SU-DHL-6 (cell line): ENCODE measurements around the gene ZNF775.

Experiments
- H2AFZ ChIP-seq: fragments of 200-600 bp; sonication (generic); 2 replicates; pipeline ENCODE4 v1.6.1; 2014; ENCODE audit warnings: low read depth, mild to moderate bottlenecking, moderate library complexity, mixed read lengths, antibody characterized with exemption, low read length; ENCODE audit not compliant: severe bottlenecking
- H3F3A ChIP-seq: fragments of 200-600 bp; shearing (Covaris generic); 2 replicates; pipeline ENCODE4 v1.6.0; 2016; ENCODE audit warnings: antibody characterized with exemption, mild to moderate bottlenecking; ENCODE audit not compliant: insufficient read depth
- H3K27ac ChIP-seq: fragments of 200-600 bp; sonication (generic); 2 replicates; pipeline ENCODE4 v1.5.1; 2016; ENCODE audit warnings: low read depth, mild to moderate bottlenecking, low read length, moderate library complexity, mixed read lengths
- H3K27me3 ChIP-seq: fragments of 200-600 bp; sonication (generic), shearing (Covaris generic); 2 replicates; pipeline ENCODE4 v1.6.0; 2014; ENCODE audit warnings: mild to moderate bottlenecking, low read length
- H3K36me3 ChIP-seq: fragments of 200-600 bp; sonication (generic); 2 replicates; pipeline ENCODE4 v1.6.1; 2014; ENCODE audit warnings: mild to moderate bottlenecking, low read length, mixed read lengths
- H3K4me2 ChIP-seq: fragments of 300-600, 200-600 bp; shearing (Covaris generic), sonication (generic); 2 replicates; pipeline ENCODE4 v1.6.0; 2014; ENCODE audit warnings: low read length, low read depth, mild to moderate bottlenecking; ENCODE audit not compliant: poor library complexity, severe bottlenecking
- H3K4me3 ChIP-seq: fragments of 200-600 bp; sonication (generic); 2 replicates; pipeline ENCODE4 v1.5.1; 2014; ENCODE audit warnings: antibody characterized with exemption, low read length, mild to moderate bottlenecking, mixed read lengths; ENCODE audit not compliant: insufficient read depth, poor library complexity, severe bottlenecking
- H3K79me2 ChIP-seq: fragments of 200-600 bp; sonication (generic); 2 replicates; pipeline ENCODE4 v1.6.1; 2014; ENCODE audit warnings: mild to moderate bottlenecking, low read length, moderate library complexity; ENCODE audit not compliant: insufficient read depth
- H3K9ac ChIP-seq: fragments of 200-600 bp; sonication (generic); 2 replicates; pipeline ENCODE4 v1.7.0; 2014; ENCODE audit warnings: mild to moderate bottlenecking, low read length
- H3K9me2 ChIP-seq: fragments of 200-600 bp; sonication (generic); replicated peaks from 2 replicates; pipeline ENCODE4 v1.6.1; 2014; ENCODE audit warnings: low read length; ENCODE audit not compliant: insufficient read depth
- H3K9me3 ChIP-seq: fragments of 200-600 bp; sonication (generic); 2 replicates; pipeline ENCODE4 v1.6.1; 2014; ENCODE audit warnings: low read length, mixed read lengths; ENCODE audit not compliant: insufficient read depth
- H4K20me1 ChIP-seq: fragments of 200-600 bp; sonication (generic); 2 replicates; pipeline ENCODE4 v1.6.1; 2014; ENCODE audit warnings: low read depth, mild to moderate bottlenecking, antibody characterized with exemption, low read length, moderate library complexity, mixed read lengths
- CTCF ChIP-seq: fragments of 200-600 bp; sonication (generic); IDR thresholded peaks from one replicate; pipeline ENCODE4 v1.5.1; 2017; ENCODE audit warnings: antibody characterized with exemption, mild to moderate bottlenecking, low read length, moderate library complexity; ENCODE audit not compliant: insufficient read depth, poor library complexity, severe bottlenecking
- EZH2phosphoT487 ChIP-seq: fragments of 200-600 bp; sonication (generic), shearing (Covaris generic); conservative IDR thresholded peaks from 2 replicates; pipeline ENCODE4 v1.6.1; 2018; ENCODE audit warnings: mild to moderate bottlenecking, antibody characterized with exemption, low read length, moderate library complexity, mixed read lengths

Gene ZNF775

DNA sequence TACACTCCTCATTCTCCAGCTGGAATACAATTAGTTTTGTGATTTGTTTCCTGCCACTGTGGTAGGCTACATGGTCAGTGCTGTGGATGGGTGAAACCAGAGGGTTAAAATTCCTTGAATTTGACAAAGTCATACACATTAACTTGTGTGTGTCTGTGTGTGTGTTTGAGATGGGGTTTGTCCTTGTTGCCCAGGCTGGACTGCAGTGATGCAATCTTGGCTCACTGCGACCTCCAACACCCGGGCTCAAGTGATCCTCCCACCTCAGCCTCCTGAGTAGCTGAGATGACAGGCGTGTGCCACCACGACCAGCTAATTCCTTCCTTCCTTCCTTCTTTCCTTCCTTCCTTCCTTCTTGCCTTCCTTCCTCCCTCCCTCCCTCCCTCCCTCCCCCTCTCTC, 46.5 kb downstream of the ZNF775 start:
- TF ChIP-seq EZH2phosphoT487 (no peak), CTCF (no peak)
- Histone ChIP-seq H3K9me2 (no peaks in the 10 kb centered on the region), H3K36me3 (no peaks in the 10 kb centered on the region), H3K4me2 (no peak overlapping the region), H3K4me3 (no peak overlapping the region), H2AFZ (no peak overlapping the region), H3F3A (no peaks in the 10 kb centered on the region), H3K27me3 (no peaks in the 10 kb centered on the region), H3K9me3 (no peaks in the 10 kb centered on the region), H3K9ac (no peak overlapping the region), H3K79me2 (no peaks in the 10 kb centered on the region), H3K27ac (no peak overlapping the region), H4K20me1 (no peaks in the 10 kb centered on the region)

GRCh38 chr7:150428671-150429451, 49.7 kb downstream of the ZNF775 start:
- Histone ChIP-seq H3K9ac (no peak overlapping the region), H3K79me2 (no peaks in the 10 kb centered on the region), H3K9me2 (no peaks in the 10 kb centered on the region), H3K9me3 (no peaks in the 10 kb centered on the region), H3K36me3 (no peaks in the 10 kb centered on the region), H3K4me3 (no peak overlapping the region), H3K27ac (no peak overlapping the region), H4K20me1 (no peaks in the 10 kb centered on the region), H3F3A (no peaks in the 10 kb centered on the region), H3K27me3 (no peaks in the 10 kb centered on the region), H2AFZ (no peak overlapping the region), H3K4me2 (no peak overlapping the region)
- TF ChIP-seq EZH2phosphoT487, result no peak
- TF ChIP-seq CTCF, result no peak

DNA sequence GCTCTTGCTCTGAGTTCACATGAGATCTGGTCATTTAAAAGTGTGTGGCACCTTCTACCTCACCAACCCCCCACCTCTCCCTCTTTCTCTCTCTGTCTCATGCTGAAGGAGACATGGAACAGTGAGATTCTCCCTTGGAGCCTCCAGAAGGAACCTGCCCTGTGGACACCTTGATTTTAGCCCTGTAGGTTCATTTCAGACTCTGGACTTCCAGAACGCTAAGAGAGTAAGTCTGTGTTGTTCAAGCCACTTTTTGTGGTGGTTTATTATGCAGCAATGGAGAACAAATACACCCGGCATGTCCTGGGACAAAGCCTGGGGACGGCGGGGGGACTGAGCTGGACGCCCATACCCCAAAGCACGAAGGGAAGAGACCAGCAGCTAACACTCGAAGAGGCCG, 50.6 kb downstream of the ZNF775 start:
- Histone ChIP-seq H3K4me2 (no peak overlapping the region), H3K79me2 (no peaks in the 10 kb centered on the region), H2AFZ (no peak overlapping the region), H4K20me1 (no peaks in the 10 kb centered on the region), H3K36me3 (no peaks in the 10 kb centered on the region), H3K27me3 (no peaks in the 10 kb centered on the region), H3F3A (no peaks in the 10 kb centered on the region), H3K9me2 (no peaks in the 10 kb centered on the region), H3K4me3 (no peak overlapping the region), H3K9me3 (no peaks in the 10 kb centered on the region), H3K9ac (no peak overlapping the region), H3K27ac (no peak overlapping the region)
- TF ChIP-seq EZH2phosphoT487 (no peak), CTCF (no peak)
